Esophagus squamous epithelium (tissue), 4 donors: ENCODE measurements around the gene PRKG1.

ENCODE experiments used
- POLR2A ChIP-seq, 4 donors: fragments of 450-650 bp; IDR thresholded peaks; one replicate each; pipeline ENCODE4 v1.6.1; 2017; ENCODE audit warnings: antibody characterized with exemption in 4 of 4, mild to moderate bottlenecking in 4 of 4, moderate library complexity in 3 of 4
- TF ChIP-seq, protein P1 (sequence below), 6 experiments: fragments of 450-650 bp in 4 of 6; fragments of 200-600 bp in 2 of 6; sonication (generic) in 2 of 6; IDR thresholded peaks; one replicate each; pipeline ENCODE4 v1.5.1; 2016 to 2019; ENCODE audit warnings: antibody characterized with exemption in 6 of 6, mild to moderate bottlenecking in 4 of 6, moderate library complexity in 4 of 6

DNA sequence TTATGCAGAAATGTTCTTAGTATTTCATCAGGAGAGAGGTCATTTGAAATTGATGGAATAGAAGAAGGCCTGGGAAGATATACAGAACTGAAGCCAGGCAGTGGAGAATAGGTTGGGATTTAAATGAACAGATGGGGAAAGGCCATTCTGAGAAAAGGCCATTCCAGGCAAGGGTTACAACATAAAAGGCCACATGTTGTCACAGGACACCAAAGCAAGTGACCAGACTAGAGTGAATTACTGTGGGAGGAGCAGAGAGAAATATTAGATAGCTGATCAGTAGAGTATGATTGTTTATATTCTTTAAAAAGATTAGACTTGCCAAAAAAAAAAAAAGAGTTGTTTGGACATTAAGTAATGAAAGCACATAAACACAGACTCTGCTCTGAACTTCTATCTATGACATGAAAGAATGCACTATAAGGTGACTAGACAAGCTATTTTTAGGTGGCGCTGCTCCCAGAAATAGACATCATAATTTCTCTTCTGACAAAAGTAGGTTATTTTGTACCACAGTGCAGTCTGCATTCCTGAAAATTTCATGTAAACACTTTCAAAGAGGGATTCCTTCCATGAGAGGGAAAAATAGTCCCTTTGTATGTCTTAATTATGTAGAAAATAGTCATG is 1184.6 kb downstream of the PRKG1 start:
- TF ChIP-seq, protein P1, sequence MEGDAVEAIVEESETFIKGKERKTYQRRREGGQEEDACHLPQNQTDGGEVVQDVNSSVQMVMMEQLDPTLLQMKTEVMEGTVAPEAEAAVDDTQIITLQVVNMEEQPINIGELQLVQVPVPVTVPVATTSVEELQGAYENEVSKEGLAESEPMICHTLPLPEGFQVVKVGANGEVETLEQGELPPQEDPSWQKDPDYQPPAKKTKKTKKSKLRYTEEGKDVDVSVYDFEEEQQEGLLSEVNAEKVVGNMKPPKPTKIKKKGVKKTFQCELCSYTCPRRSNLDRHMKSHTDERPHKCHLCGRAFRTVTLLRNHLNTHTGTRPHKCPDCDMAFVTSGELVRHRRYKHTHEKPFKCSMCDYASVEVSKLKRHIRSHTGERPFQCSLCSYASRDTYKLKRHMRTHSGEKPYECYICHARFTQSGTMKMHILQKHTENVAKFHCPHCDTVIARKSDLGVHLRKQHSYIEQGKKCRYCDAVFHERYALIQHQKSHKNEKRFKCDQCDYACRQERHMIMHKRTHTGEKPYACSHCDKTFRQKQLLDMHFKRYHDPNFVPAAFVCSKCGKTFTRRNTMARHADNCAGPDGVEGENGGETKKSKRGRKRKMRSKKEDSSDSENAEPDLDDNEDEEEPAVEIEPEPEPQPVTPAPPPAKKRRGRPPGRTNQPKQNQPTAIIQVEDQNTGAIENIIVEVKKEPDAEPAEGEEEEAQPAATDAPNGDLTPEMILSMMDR (IDR thresholded peaks at IDR 0.05), result no peak
- no peak for TF ChIP-seq POLR2A (IDR thresholded peaks at IDR 0.05)
